Mesenchymal stem cell (in vitro differentiated cells and primary cell): ENCODE measurements around the gene RBFOX1.
"Not testable (repeated sequence)": the region's sequence is repeated elsewhere in the genome, so short reads cannot be mapped to it uniquely, and the experiment has no call there.

Source experiments
- DNase-seq: peaks from one replicate; pipeline ENCODE4 v3.0.0-alpha.2; 2013
- H2AFZ ChIP-seq: one replicate; pipeline ENCODE4 v1.6.1; 2013; ENCODE audit warnings: low read depth, mild to moderate bottlenecking, control low read depth, inconsistent platforms, low read length, moderate library complexity
- H2AK5ac ChIP-seq: 2 replicates; pipeline ENCODE4 v1.6.1; 2013; ENCODE audit warnings: low read length, moderate library complexity, mild to moderate bottlenecking, inconsistent platforms; ENCODE audit not compliant: severe bottlenecking
- H2BK120ac ChIP-seq: one replicate; pipeline ENCODE4 v1.6.1; 2013; ENCODE audit warnings: low read depth, mild to moderate bottlenecking, inconsistent platforms, low read length, moderate library complexity
- H2BK12ac ChIP-seq, 2 experiments: one replicate each; pipeline ENCODE4 v1.6.1; 2013; ENCODE audit warnings: inconsistent platforms in 2 of 2, low read length in 2 of 2, mild to moderate bottlenecking in 2 of 2, moderate library complexity in 2 of 2, control low read depth in 1 of 2
- H2BK15ac ChIP-seq: one replicate; pipeline ENCODE4 v1.6.1; 2013; ENCODE audit warnings: mild to moderate bottlenecking, low read depth, inconsistent platforms; ENCODE audit not compliant: poor library complexity, severe bottlenecking
- H2BK5ac ChIP-seq: 2 replicates; pipeline ENCODE4 v1.6.1; 2013; ENCODE audit warnings: low read depth, mild to moderate bottlenecking, low read length, control low read depth, inconsistent platforms; ENCODE audit not compliant: poor library complexity, severe bottlenecking
- H3K14ac ChIP-seq, 2 experiments: one replicate each; pipeline ENCODE4 v1.6.1; 2013; ENCODE audit warnings: inconsistent platforms in 2 of 2, low read length in 2 of 2, control low read depth in 1 of 2, mild to moderate bottlenecking in 1 of 2, moderate library complexity in 1 of 2
- H3K18ac ChIP-seq, 2 experiments: one replicate each; pipeline ENCODE4 v1.6.1; 2013; ENCODE audit warnings: inconsistent platforms in 2 of 2, low read length in 2 of 2, control low read depth in 1 of 2, low read depth in 1 of 2, mild to moderate bottlenecking in 1 of 2
- H3K23ac ChIP-seq, 2 experiments: one replicate each; pipeline ENCODE4 v1.6.1; 2013; ENCODE audit warnings: inconsistent platforms in 2 of 2, low read length in 2 of 2, mild to moderate bottlenecking in 2 of 2, moderate library complexity in 2 of 2, control low read depth in 1 of 2
- H3K27ac ChIP-seq: 2 replicates; pipeline ENCODE4 v1.5.1; 2013; ENCODE audit warnings: mild to moderate bottlenecking, moderate library complexity, low read length, control low read depth, inconsistent platforms; ENCODE audit not compliant: poor library complexity, severe bottlenecking
- H3K27me3 ChIP-seq, 2 experiments: 2 replicates each; pipeline versions ENCODE4 v1.6.1 to v1.7.0; 2013; ENCODE audit warnings: low read length in 2 of 2, mild to moderate bottlenecking in 2 of 2, moderate library complexity in 2 of 2, control low read depth in 1 of 2, inconsistent platforms in 1 of 2; ENCODE audit not compliant: control insufficient read depth in 1 of 2, insufficient read depth in 1 of 2
- H3K36me3 ChIP-seq, 2 experiments: 2 replicates each; pipeline versions ENCODE4 v1.6.1 to v1.7.0; 2013; ENCODE audit warnings: low read length in 2 of 2, control low read depth in 1 of 2, inconsistent platforms in 1 of 2, low read depth in 1 of 2, mild to moderate bottlenecking in 1 of 2; ENCODE audit not compliant: insufficient read depth in 2 of 2, control insufficient read depth in 1 of 2
- H3K4ac ChIP-seq, 2 experiments: one replicate each; pipeline ENCODE4 v1.6.1; 2013; ENCODE audit warnings: inconsistent platforms in 2 of 2, low read length in 2 of 2, mild to moderate bottlenecking in 2 of 2, moderate library complexity in 2 of 2, control low read depth in 1 of 2, low read depth in 1 of 2
- H3K4me1 ChIP-seq: 2 replicates; pipeline ENCODE4 v1.6.1; 2013; ENCODE audit warnings: low read depth, low read length, control low read depth; ENCODE audit not compliant: control insufficient read depth, insufficient read depth
- H3K4me2 ChIP-seq: 2 replicates; pipeline ENCODE4 v1.6.1; 2013; ENCODE audit warnings: low read length, mild to moderate bottlenecking, inconsistent platforms; ENCODE audit not compliant: poor library complexity, severe bottlenecking
- H3K4me3 ChIP-seq, 2 experiments: 2 replicates each; pipeline versions ENCODE4 v1.5.1 to v1.7.0; 2013; ENCODE audit warnings: low read length in 2 of 2, mild to moderate bottlenecking in 2 of 2, control low read depth in 1 of 2, low read depth in 1 of 2; ENCODE audit not compliant: insufficient read depth in 1 of 2
- H3K79me1 ChIP-seq: replicated peaks from 2 replicates; pipeline ENCODE4 v1.6.1; 2013; ENCODE audit warnings: mild to moderate bottlenecking, control low read depth, low read length, inconsistent platforms; ENCODE audit not compliant: poor library complexity, severe bottlenecking
- H3K9ac ChIP-seq: 2 replicates; pipeline ENCODE4 v1.7.0; 2013; ENCODE audit warnings: mild to moderate bottlenecking, low read length, moderate library complexity
- H3K9me3 ChIP-seq: 2 replicates; pipeline ENCODE4 v1.7.0; 2013; ENCODE audit warnings: mild to moderate bottlenecking, low read length; ENCODE audit not compliant: control insufficient read depth
- H4K8ac ChIP-seq: one replicate; pipeline ENCODE4 v1.6.1; 2013; ENCODE audit warnings: inconsistent platforms, mild to moderate bottlenecking, low read length, moderate library complexity
- H4K91ac ChIP-seq: one replicate; pipeline ENCODE4 v1.6.1; 2013; ENCODE audit warnings: mild to moderate bottlenecking, low read length, inconsistent platforms
- WGBS: methylation state at CpG from one replicate; pipeline ENCODE4 v1.1.7; 2013; ENCODE audit warnings: mixed read lengths; 5-methylcytosine and 5-hydroxymethylcytosine counted together

The RBFOX1 gene

DNA sequence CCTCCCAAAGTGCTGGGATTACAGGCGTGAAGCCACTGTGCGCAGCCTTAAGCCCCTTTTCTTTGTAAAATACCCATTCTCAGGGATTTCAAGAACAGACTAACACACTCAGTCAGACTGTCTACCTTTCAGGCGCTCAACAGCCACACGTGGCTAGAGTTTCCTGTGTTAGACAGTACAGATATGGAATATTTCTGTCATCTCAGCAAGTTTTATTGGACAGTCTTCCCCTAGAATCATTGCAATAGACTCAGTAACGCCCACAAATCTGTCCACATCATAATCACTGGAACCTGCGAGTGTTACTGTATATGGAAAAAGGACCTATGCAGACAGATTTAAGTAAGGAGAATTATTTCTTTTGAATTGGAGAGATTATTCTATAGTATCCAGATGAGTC, 160.5 kb downstream of the RBFOX1 start:
- H2BK15ac ChIP-seq: no peak overlapping the region
- no peak overlapping the region for H3K18ac ChIP-seq
- H3K4ac ChIP-seq: no peak overlapping the region
- no peak overlapping the region for H2BK12ac ChIP-seq
- no peaks in the 10 kb centered on the region for H3K36me3 ChIP-seq
- no peak overlapping the region for H4K91ac ChIP-seq
- no peak overlapping the region for H2BK5ac ChIP-seq
- H3K23ac ChIP-seq: no peak overlapping the region
- no peaks in the 10 kb centered on the region for H3K9me3 ChIP-seq
- no peak for DNase-seq
- no peak overlapping the region for H2AFZ ChIP-seq
- H3K79me1 ChIP-seq: no peaks in the 10 kb centered on the region
- no peak overlapping the region for H2AK5ac ChIP-seq
- no peak overlapping the region for H3K9ac ChIP-seq
- no peak overlapping the region for H2BK120ac ChIP-seq
- H3K4me1 ChIP-seq: no peaks in the 10 kb centered on the region
- no peak overlapping the region for H3K27ac ChIP-seq
- no peaks in the 10 kb centered on the region for H3K27me3 ChIP-seq
- H4K8ac ChIP-seq: no peak overlapping the region
- no peak overlapping the region for H3K14ac ChIP-seq
- 85% methylated on average over 5 of the region's 6 CpGs for WGBS
- H3K4me2 ChIP-seq: no peak overlapping the region
- H3K4me3 ChIP-seq: no peak overlapping the region

DNA sequence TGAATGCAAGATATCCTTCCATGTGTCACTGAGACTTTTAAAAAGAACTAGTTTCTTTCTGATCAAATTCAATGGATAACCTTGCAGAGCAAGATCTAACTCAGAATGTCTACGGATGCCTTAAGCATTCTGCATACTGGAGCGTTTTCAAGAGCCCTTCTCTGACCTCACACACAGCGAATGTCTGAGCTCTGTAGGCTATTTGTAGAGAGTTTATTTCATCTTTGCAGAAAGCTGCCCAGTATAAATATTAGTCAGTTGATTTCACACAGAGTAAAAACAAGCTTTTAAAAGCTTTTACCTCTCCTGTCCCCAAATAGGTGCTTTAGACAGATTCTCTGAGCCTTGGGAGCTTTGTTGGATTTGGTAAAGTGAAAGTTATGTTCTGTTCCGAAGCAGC, 165.0 kb downstream of the RBFOX1 start:
- H2AFZ ChIP-seq: no peak overlapping the region
- no peak overlapping the region for H3K23ac ChIP-seq
- H3K14ac ChIP-seq: no peak overlapping the region
- H3K4me1 ChIP-seq: no peaks in the 10 kb centered on the region
- H2BK120ac ChIP-seq: no peak overlapping the region
- no peak overlapping the region for H4K91ac ChIP-seq
- no peaks in the 10 kb centered on the region for H3K27me3 ChIP-seq
- H3K4me2 ChIP-seq: no peak overlapping the region
- no peak overlapping the region for H3K27ac ChIP-seq
- H2BK5ac ChIP-seq: no peak overlapping the region
- no peak overlapping the region for H4K8ac ChIP-seq
- DNase-seq: no peak
- H3K4me3 ChIP-seq: no peak overlapping the region
- H3K36me3 ChIP-seq: no peaks in the 10 kb centered on the region
- no peaks in the 10 kb centered on the region for H3K79me1 ChIP-seq
- H2BK12ac ChIP-seq: no peak overlapping the region
- 73% methylated on average over 2 of the region's 4 CpGs for WGBS
- no peak overlapping the region for H2AK5ac ChIP-seq
- H3K18ac ChIP-seq: no peak overlapping the region
- no peak overlapping the region for H3K4ac ChIP-seq
- H3K9me3 ChIP-seq: peaks cover 7% of the 10 kb centered on the region
- H3K9ac ChIP-seq: no peak overlapping the region
- no peak overlapping the region for H2BK15ac ChIP-seq

DNA sequence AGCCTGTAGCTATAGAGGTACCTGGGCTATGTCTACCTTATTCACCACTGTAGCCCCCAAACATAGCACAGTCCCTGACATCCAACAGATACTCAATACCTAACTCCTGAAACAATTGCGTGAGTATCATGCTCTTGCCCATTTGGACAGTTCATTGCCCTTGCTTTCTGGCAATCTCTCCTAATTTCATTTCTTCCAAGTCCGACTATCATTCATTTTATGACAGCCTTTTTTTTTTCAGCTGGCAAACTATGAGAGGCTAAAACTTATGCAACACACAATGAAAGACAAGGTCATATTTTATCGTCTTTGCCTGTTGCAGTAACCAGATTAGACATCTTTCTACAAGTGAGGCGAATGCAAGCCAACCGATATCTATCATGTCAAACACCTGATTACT, 169.2 kb downstream of the RBFOX1 start:
- WGBS: 78% methylated on average over 5 of the region's 5 CpGs
- H2AK5ac ChIP-seq: no peak overlapping the region
- H2BK5ac ChIP-seq: no peak overlapping the region
- H3K27me3 ChIP-seq: no peaks in the 10 kb centered on the region
- no peak overlapping the region for H3K4me3 ChIP-seq
- H2BK12ac ChIP-seq: no peak overlapping the region
- no peak overlapping the region for H2BK15ac ChIP-seq
- H3K14ac ChIP-seq: no peak overlapping the region
- peaks cover 7% of the 10 kb centered on the region for H3K9me3 ChIP-seq
- H4K8ac ChIP-seq: no peak overlapping the region
- H3K4ac ChIP-seq: no peak overlapping the region
- no peak overlapping the region for H3K9ac ChIP-seq
- DNase-seq: no peak
- no peak overlapping the region for H3K4me2 ChIP-seq
- no peaks in the 10 kb centered on the region for H3K79me1 ChIP-seq
- H3K36me3 ChIP-seq: no peaks in the 10 kb centered on the region
- H3K4me1 ChIP-seq: no peaks in the 10 kb centered on the region
- H2BK120ac ChIP-seq: no peak overlapping the region
- H3K23ac ChIP-seq: no peak overlapping the region
- H2AFZ ChIP-seq: no peak overlapping the region
- no peak overlapping the region for H4K91ac ChIP-seq
- H3K27ac ChIP-seq: no peak overlapping the region
- no peak overlapping the region for H3K18ac ChIP-seq

DNA sequence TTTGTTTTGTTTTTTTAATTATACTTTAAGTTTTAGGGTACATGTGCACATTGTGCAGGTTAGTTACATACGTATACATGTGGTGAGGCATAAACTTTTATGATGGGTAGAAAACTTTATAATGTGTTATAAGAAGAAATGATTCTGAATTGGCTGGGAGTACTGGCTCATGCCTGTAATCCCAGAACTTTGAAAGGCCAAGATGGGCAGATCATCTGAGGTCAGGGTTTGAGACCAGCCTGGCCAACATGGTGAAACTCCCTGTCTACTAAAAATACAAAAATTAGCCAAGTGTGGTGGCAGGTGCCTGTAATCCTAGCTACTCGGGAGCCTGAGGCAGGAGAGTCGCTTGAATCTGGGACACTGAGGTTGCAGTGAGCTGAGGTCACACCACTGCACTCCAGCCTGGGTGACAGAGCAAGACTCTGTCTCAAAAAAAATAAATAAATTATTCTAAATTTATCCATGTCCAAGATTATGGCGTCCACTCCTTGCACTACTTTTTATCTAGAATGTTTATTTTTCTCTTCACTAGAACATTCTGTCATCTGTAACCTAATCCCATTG, 170.0 kb downstream of the RBFOX1 start:
- not testable (repeated sequence) for H4K91ac ChIP-seq, H2AK5ac ChIP-seq, H3K23ac ChIP-seq, H4K8ac ChIP-seq, H3K4me3 ChIP-seq, DNase-seq, H3K4me2 ChIP-seq, H2BK120ac ChIP-seq, H3K4ac ChIP-seq, H3K79me1 ChIP-seq, H2BK5ac ChIP-seq, H2BK12ac ChIP-seq, H2AFZ ChIP-seq, H3K36me3 ChIP-seq, H3K27me3 ChIP-seq, H3K4me1 ChIP-seq, H3K18ac ChIP-seq, H3K27ac ChIP-seq, H3K14ac ChIP-seq, H3K9ac ChIP-seq, H3K9me3 ChIP-seq, H2BK15ac ChIP-seq
- 83% methylated on average over 3 of the region's 4 CpGs for WGBS
